SJSA1 (cell line): ENCODE measurements around the gene RAD52. TPM values are rescaled to one million over a fixed set of nuclear protein-coding genes. Genes with fewer than 3 reads are reported as not detected.

Experiments used
- DNase-seq, 2 experiments: peaks; one replicate each; pipeline ENCODE4 v3.0.0-alpha.2; 2015 to 2020; ENCODE audit warnings: low spot score in 2 of 2, low read depth in 1 of 2
- H3K27ac ChIP-seq: fragments of 250-450 bp; sonication (Bioruptor Pico); 2 replicates; pipeline ENCODE4 v1.5.1; 2020; ENCODE audit warnings: mild to moderate bottlenecking, moderate library complexity
- H3K27me3 ChIP-seq: fragments of 250-450 bp; sonication (Bioruptor Pico); replicated peaks from 2 replicates; pipeline ENCODE4 v1.5.1; 2020; ENCODE audit warnings: mild to moderate bottlenecking, moderate library complexity
- H3K36me3 ChIP-seq: fragments of 250-450 bp; sonication (Bioruptor Pico); 2 replicates; pipeline ENCODE4 v1.5.1; 2020; ENCODE audit warnings: mild to moderate bottlenecking
- H3K4me1 ChIP-seq: fragments of 250-450 bp; sonication (Bioruptor Pico); replicated peaks from 2 replicates; pipeline ENCODE4 v1.6.1; 2021; ENCODE audit warnings: mild to moderate bottlenecking
- H3K4me3 ChIP-seq: fragments of 250-450 bp; sonication (Bioruptor Pico); 2 replicates; pipeline ENCODE4 v1.5.1; 2020; ENCODE audit warnings: mild to moderate bottlenecking
- H3K9me3 ChIP-seq: fragments of 250-450 bp; sonication (Bioruptor Pico); replicated peaks from 2 replicates; pipeline ENCODE4 v1.5.1; 2020; ENCODE audit warnings: mild to moderate bottlenecking
- total RNA-seq: library from RNA; depleted of rRNA; stranded (reverse); fragments of >200 nt; shearing (Covaris generic); gene quantifications from 2 replicates; pipeline ENCODE4 v1.2.3, GENCODE V29; 2014; rRNA removed

The RAD52 gene
- total RNA-seq, 1 experiment from 2014 or later, result 13.1 TPM

GRCh38 chr12:863285-863684 lies 86.2 kb downstream of the RAD52 start:
- Histone ChIP-seq H3K9me3 (no peaks in the 10 kb centered on the region), H3K36me3 (peaks cover 66% of the 10 kb centered on the region), H3K4me1 (no peaks in the 10 kb centered on the region), H3K4me3 (no peak overlapping the region), H3K27ac (no peak overlapping the region), H3K27me3 (no peaks in the 10 kb centered on the region)
- DNase-seq, result no peak

DNA sequence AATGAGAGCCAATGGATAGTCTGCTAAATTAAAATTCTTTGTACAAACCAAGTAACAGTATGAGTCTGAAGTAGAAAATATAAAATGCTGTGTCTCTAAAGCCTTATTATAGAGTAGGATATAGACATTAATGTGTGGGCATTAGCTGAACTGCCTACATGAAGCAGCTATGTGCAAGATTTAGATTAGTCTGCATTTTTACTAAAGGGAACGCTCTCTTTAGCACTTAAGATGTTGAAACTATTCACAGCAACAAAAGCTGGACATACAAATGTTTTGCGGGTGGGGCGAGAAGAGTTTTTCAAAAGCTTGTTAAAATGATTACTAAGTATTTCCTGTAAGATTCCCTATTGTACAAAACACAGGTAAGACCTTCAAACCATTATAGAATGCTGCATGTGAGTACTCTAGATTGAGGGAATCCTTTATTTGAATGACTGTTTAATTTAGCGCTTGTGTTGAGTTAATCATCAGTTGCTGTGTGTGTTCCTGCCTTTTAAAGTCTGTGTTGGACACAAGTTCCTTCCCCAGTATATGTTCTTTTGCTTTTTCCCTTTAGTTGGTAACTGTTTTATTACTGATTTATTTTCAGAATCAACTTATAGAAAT lies 87.1 kb downstream of the RAD52 start:
- H3K27me3 ChIP-seq, result no peaks in the 10 kb centered on the region
- no peaks in the 10 kb centered on the region for H3K4me1 ChIP-seq
- no peaks in the 10 kb centered on the region for H3K9me3 ChIP-seq
- peaks cover 65% of the 10 kb centered on the region for H3K36me3 ChIP-seq
- no peak for DNase-seq
- H3K27ac ChIP-seq, result no peak overlapping the region
- H3K4me3 ChIP-seq, result no peak overlapping the region

Other genes with a start within 250 kb of the RAD52 start
- gene WNK1, start 197.1 kb downstream of the RAD52 start, total RNA-seq, result 18.5 and 55.3 TPM in 2 replicates
- 19.7 and 27.6 TPM in 2 replicates for gene ERC1, start 41.5 kb upstream of the RAD52 start, total RNA-seq